ENCODE results near the gene ZBTB9.

Gene ZBTB9

GRCh38 chr6:33419580-33420490 lies 34.5 kb upstream of the ZBTB9 start, which contains the start of gene SYNGAP1:
Gene SYNGAP1, plus strand, starts transcription at chr6:33420065. Its CDS starts 200 bp downstream, at chr6:33420265.
- peak; percentile 46 to 52 for DNase-seq

- no peak for DNase-seq
These were observed 33.7 kb upstream of the ZBTB9 start for GRCh38 chr6:33420491-33421343.

- no peak for DNase-seq
These were observed 33.1 kb upstream of the ZBTB9 start for GRCh38 chr6:33421344-33421643.

DNA sequence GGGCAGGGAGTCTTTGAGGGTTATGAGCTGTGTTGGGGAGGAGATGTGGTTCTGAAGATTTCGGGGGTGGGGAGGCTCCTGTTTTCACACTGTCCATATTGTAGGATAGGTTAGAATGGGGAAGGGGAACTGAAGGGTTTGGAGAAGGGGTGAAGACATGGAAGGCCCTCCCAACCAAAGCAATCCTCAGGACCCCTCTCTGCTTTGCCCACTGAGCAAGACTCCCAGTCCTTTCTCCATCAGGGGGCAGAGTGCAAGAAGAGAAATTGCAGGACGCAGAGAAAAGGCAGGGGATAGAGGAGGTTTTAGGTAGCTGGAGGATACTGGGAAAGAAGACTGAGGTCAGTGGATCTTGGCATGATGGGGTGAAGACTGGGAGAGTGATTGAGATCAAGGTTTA lies 30.6 kb upstream of the ZBTB9 start:
- no peak for DNase-seq

DNA sequence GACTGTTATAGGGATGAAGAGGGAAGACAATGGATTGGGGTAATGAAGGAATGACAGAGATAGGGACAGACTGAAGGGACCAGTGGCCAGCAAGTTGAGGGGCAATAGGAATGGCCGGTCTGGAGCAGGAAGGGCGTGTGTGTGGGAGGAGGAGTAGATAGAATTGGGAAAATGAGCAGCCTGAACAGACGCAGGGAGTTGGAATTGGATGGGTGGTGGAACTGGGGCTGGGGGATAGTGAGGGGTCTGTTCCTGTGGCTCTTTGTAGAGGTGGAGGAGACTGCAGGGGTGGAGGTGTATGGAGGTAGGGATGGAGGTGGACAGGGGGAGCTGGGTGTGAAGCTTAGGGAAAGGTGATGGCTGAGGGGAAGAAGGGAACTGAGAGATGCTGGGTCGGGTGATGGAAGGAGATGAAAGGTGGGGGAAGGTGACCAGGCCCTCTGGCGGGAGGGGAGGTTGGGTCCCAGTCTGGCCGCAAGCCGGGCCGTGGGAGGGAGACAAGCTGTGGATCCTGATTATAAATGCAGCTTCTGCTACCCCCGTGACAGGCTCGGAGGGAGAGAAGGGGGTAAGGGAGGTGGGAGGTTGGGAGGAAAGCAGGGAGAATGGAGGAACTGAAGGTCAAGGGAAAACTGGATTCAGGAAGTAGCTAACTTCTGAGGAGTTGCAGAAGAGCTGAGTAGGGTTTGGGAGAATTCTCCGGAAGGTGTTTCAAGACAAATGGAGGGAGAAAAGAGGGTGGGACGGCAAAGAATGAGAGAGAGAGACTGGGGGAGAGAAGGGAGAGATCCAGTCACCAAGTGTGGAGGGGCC lies 29.3 kb upstream of the ZBTB9 start:
- no peak for DNase-seq

DNA sequence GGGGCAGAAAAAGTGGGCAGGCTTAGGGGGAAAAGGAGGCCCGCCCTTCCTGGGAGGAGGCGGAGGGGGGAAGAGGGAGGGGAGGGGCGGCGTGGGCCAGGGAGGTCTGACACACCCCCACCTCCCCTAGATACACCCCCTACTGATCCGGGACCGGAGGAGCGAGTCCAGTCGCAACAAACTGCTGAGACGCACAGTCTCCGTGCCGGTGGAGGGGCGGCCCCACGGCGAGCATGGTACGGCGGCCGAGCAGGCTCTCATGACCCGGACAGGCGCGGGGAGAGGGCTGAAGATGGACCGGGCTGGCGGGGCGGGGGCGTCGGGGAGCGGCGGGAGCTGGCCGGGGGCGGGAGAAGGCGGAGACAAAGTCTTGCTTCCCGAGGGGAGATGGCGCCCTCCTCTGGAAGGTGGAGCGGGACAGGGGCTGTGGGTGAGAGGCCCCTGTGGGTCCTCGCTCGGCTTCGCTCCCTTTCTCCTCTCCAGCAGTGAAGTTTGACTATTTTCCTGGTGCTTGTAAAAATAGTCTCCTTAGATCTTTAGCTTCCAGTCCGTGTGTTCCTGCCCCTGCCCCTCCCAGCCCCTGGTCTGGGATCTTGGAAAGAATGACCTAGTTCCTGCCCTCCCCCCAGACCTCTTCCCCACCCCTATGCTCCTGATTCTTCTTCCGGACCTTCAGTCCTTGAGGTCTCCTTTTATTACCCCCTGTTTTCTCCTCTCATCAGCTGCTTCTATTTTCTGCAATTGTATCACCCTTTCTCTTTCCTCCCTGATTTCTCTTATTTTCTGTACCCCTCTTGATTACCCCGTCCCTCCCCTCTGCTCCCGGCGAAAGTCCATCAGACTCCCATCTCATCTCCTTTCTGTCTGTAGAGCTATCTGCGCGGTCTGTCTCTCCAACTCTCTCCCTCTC lies 28.5 kb upstream of the ZBTB9 start:
- peak; percentile 79 to 81 for DNase-seq

DNA sequence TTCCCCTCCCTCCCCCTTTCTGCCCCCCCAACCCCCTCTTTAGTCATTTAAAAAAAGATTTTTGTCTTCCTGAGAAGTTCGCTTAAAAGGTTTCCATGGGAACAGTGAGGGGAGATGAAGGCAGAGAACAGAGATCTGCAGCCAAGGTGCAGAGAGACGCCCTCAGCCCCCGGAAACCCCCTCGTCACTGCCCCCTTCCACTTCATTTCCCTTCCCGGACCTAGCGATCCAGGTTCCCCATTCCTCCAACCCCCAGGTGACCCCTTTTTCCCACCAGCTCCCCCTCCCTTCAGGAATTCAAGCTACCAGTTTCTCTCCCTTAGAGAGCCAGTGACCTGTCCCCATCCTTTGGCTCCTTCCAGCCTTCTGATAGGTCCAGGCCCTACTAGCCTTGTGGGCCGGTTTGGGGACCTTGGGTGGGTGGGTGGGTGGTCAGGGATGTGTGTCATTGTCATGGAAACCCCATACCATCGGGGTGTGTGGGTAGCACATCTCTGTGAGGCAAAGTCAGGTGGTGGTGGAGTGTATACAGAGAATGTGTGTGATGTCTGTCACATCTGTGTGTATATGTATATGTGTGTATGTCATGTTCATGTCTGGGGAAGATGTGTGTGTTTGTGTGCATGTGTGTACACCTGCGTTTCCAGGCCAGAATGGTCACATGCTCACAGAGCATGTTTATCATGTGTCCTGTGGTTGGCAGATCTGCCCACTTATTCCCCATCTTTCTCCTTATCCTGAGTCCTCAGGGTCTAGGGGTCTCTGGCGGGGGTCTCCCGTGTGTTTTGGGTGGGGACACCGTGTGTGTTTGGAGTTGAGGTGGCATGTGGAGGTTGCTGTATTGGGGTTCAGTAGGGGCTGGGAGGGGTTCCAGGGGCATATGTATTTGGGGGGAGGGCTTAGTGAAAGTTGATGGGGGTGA lies 27.5 kb upstream of the ZBTB9 start:
- DNase-seq: peak in 1 of 2 experiments; percentile 23

DNA sequence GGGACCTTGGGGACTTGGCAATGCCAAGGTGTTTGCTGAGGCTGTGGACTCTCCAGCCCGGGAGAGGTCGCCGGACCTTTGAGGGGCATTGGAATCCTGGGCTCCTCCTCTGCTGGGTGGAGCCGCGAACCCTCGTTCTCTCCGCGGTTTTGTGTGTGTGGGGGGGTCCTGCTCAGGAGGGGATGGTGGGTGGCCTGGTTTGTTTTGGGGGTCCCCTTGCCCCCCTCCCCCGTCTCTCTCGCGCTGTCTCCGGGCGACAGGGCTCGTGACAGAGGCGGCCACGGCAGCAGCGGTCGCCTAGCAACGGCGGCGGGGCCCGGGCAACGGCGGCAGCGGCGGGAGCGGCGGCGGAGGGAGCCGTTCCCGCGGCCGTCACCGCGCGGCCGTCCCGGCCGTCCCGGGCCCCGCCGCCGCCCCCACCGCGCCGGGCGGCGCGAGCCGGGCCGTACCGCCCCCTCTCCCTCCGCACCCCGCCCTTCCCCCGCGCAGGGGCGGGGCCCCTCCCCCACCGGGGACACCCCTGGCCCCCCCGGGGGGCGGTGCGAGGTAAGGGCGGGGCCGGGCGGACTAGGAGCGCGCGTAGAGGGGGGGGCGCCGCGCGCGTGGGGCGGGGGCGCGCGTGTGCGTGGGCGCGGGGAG lies 26.7 kb upstream of the ZBTB9 start:
- DNase-seq: peak; percentile 42 to 47

DNA sequence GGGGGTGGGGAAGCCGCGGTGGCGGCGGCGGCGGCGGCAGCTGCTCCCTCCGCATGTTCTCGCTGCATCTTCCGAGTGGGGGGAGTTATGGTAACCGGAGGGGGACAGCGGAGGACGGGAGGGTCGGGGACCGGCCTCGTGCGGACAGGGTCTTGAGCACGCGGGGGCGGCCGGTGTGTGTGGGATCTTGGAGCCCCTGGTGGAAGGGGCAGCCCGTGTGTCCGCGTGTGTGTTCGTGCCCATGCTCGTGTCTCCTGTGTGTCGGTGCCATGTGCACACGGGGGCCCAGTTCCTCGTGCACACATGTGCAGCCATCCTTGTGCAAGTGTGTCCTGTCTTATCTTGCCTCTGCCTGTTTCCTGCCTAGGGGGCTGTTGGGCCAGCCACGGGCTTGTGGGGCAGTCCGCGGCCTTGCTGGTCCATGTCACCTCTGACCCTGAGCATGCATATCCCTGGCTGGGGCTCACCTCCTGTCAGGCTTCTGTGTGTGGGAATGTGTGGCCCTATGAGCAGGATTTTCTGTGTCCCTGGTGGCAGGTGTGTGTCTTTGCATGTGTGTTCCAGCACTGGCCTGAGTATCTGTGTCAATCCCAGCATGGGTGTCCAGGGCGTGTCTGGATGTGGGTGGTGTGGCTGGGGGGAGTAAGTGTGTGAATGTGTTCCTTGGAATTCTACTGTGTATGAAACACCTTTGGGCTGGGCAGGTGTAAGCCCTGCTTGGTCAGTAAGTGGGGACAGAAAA lies 26.0 kb upstream of the ZBTB9 start:
- DNase-seq: peak in 1 of 2 experiments; percentile 19

DNA sequence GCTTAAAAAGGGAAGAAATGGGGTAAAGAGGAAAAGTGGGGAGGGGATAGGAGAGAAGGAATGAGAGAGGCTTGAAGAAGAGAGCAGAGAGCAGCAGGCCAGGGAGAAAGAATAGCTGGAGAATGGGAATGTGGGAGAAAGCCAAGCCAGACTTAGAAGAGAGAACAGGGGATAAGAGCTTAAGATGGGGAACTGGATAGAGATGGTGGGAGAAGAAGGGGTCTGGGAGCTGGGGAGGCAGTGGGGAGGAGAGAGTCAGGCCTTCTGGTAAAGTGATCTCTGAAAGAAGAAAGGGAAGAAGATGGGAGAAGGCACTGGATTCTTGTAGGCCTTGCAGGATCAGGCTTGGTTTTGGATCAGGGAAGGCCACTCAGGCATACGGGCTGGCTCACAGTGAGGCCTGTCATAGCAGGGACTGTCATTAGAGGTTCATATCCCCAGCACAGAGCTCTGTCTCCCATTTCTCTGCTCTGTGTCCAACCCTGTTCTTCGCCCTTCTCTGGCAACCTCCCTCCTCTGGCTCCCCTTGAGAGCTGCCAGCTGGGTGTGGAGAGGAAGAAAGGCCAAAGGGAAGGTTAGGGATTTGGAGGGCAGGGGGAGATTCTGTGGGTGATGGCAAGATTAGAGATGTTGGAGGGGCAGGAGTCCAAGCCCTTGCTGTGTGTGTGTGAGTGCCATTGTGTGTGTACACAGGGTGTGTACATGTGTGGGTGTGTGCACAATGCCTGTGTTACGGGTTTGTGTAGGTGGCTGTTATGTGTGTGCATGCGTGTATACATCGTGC lies 25.2 kb upstream of the ZBTB9 start:
- no peak for DNase-seq

DNA sequence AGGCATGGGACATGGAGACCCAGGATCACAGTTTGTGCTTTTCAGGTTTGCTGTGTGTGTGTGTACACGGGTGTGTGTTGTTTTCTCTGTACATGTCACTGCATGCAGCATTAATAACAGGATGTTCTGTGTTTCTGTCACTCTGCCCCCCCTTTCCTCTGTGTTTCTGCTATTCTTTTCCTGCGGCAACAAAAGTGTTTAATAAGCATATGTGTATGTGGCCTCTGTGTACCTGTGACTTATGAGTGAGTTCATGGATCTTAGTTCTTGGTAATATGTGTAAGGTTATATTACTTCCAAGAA lies 24.7 kb upstream of the ZBTB9 start:
- DNase-seq: no peak

DNA sequence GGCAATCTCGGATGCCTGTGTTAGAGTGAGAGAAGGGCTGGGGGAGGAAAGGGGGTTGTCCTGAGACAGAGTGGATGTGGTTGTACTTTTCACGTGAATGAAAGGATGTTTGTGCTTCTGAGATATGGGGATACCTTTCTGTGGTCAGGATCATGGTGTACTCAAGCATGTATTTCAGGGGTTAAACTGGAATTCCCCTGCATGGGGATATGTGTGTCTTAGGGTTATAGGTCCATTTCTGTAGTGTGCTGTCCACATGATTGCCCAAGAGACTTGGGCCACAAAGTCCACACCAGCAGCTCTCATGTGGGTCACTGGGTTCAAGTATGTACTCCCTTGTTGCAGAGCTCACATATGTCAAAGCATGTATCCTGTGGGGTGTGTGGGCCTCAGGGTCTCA lies 24.0 kb upstream of the ZBTB9 start:
- DNase-seq: no peak

- DNase-seq: peak; percentile 71
These were observed 23.1 kb upstream of the ZBTB9 start for GRCh38 chr6:33430991-33431879.

- DNase-seq: no peak
These were observed 22.4 kb upstream of the ZBTB9 start for GRCh38 chr6:33431880-33432541.

- DNase-seq: no peak
These were observed 21.8 kb upstream of the ZBTB9 start for GRCh38 chr6:33432546-33432945.

DNA sequence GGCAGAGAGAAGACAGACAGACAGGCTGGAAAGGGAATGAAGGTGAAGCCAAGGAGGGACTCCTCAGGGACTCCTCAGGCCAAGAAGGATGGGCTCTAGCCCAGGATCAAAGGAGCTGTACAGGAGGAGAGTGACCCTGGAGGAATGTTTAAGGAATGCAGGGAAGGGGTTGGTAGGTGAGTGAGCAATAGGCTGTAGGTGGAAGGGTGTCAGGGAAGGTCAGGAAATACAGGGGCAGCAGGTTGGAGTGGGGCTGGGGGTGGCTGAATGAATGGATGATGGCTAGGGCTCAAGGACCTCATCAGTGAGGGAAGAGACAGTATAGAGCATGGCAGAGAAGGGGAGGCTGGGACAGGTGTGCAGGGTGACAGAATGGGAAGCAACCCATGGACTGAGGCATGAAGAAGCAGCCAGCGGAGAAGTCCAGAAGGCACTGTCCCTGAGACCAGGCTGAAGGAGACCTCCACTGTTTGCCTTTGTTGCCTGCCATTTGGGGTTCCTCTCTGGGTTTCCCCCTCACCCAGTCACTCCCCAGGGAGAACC lies 21.3 kb upstream of the ZBTB9 start:
- DNase-seq: no peak

Measured in activated CD4-positive, alpha-beta T cell treated with anti-CD3 and anti-CD28 coated beads, Interleukin-2, amount 50 U/mL, for 4 hours (primary cell).